DND-41 (cell line): Measurements from ENCODE around the gene NTSR2.

ENCODE experiments used
- ATAC-seq: fragments of 200-7000 bp; cut with Tn5 transposase; 3 replicates; pipeline ENCODE4 v1.9.1; 2021; ENCODE audit warnings: low read depth; ENCODE audit not compliant: insufficient read depth
- DNase-seq: peaks from one replicate; pipeline ENCODE4 v3.0.0-alpha.2; 2020
- H2AFZ ChIP-seq: 2 replicates; pipeline ENCODE4 v1.6.0; 2012; ENCODE audit warnings: low read depth, low read length
- H3K27ac ChIP-seq: 2 replicates; pipeline ENCODE4 v1.5.1; 2012; ENCODE audit warnings: low read length, inconsistent platforms
- H3K27me3 ChIP-seq: fragments of 200-600 bp; sonication (generic); 2 replicates; pipeline ENCODE4 v1.6.0; 2012; ENCODE audit warnings: low read length, mild to moderate bottlenecking, inconsistent platforms; ENCODE audit not compliant: insufficient read depth, poor library complexity
- H3K36me3 ChIP-seq: 2 replicates; pipeline ENCODE4 v1.5.1; 2012; ENCODE audit warnings: low read length, inconsistent platforms; ENCODE audit not compliant: insufficient read depth
- H3K4me1 ChIP-seq: 2 replicates; pipeline ENCODE4 v1.5.1; 2012; ENCODE audit warnings: mild to moderate bottlenecking, low read length; ENCODE audit not compliant: insufficient read depth
- H3K4me2 ChIP-seq: 2 replicates; pipeline ENCODE4 v1.6.0; 2012; ENCODE audit warnings: mild to moderate bottlenecking, moderate library complexity, low read length, inconsistent platforms; ENCODE audit not compliant: insufficient read depth
- H3K4me3 ChIP-seq, 2 experiments: fragments of 200-600 bp in 1 of 2; shearing (Covaris generic) in 1 of 2; 2 replicates each; pipeline ENCODE4 v1.5.1; 2012 to 2016; ENCODE audit warnings: inconsistent platforms in 2 of 2, low read length in 2 of 2, mild to moderate bottlenecking in 2 of 2, low read depth in 1 of 2, moderate library complexity in 1 of 2
- H3K79me2 ChIP-seq: 2 replicates; pipeline ENCODE4 v1.6.0; 2012; ENCODE audit warnings: low read length, inconsistent platforms; ENCODE audit not compliant: insufficient read depth
- H3K9ac ChIP-seq: 2 replicates; pipeline ENCODE4 v1.6.0; 2012; ENCODE audit warnings: low read depth, mild to moderate bottlenecking, inconsistent platforms, low read length, moderate library complexity
- H3K9me3 ChIP-seq: 2 replicates; pipeline ENCODE4 v1.5.1; 2012; ENCODE audit warnings: low read length, moderate library complexity, mild to moderate bottlenecking, inconsistent platforms; ENCODE audit not compliant: insufficient read depth, severe bottlenecking
- H4K20me1 ChIP-seq: 2 replicates; pipeline ENCODE4 v1.6.0; 2012; ENCODE audit warnings: low read length; ENCODE audit not compliant: insufficient read depth
- EZH2 ChIP-seq: IDR thresholded peaks from 3 replicates; pipeline ENCODE4 v1.6.1; 2012; ENCODE audit warnings: borderline replicate concordance, low read depth, mild to moderate bottlenecking, moderate library complexity, low read length, inconsistent platforms; ENCODE audit not compliant: severe bottlenecking
- TF ChIP-seq, protein P1 (sequence below): IDR thresholded peaks from 2 replicates; pipeline ENCODE4 v1.5.1; 2012; ENCODE audit warnings: borderline replicate concordance, low read length, moderate library complexity, mild to moderate bottlenecking; ENCODE audit not compliant: poor library complexity, severe bottlenecking; ENCODE audit errors: extremely low read depth

NTSR2 gene

GRCh38 chr2:11667194-11667593 is 2.8 kb downstream of the NTSR2 start:
- ATAC-seq, result no peak
- Histone ChIP-seq H3K27me3 (no peaks in the 10 kb centered on the region), H3K27ac (no peak overlapping the region)

DNA sequence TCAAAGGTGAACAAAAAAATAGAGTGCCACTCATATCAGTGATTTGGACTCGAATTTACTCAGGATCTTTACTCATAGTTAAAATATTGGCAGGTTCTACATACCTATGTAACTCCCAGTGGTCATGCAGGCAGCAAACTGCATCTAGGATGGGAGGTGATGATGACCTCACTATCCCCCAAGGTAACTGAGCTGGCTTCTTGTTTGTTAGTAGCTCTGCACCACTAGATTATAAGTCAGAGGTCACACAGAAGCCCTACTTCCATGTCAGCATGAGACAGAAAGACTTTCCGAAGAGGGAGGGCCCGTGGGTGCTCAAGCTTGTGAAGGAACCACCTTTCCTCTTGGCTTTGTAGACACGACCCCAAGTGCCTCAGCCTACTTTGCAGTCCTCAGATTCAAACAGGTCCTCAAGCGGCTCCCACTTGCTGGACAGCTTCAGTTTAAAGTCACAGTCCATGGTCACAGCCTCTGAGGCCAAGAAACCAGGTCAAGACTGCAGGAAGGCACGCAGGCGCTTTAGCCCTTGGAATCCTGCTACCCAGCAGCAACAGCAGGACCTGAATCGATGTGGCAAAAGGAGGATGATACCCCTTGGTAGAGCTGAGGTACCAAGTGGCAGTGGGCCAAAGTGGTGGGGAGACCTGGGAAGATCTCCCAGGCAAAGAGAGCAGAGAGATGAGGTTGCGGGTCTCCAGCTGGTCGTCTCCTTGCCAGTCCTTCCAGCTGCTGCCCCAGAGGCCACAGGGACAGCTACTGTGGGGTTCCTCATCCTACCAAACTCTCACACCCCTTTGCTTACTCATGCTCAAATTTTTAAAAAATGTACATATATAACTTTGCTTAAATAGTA is 4.3 kb downstream of the NTSR2 start:
- Histone ChIP-seq H3K4me1 (no peaks in the 10 kb centered on the region), H3K9me3 (peaks cover 6% of the 10 kb centered on the region), H3K27me3 (no peaks in the 10 kb centered on the region), H3K79me2 (no peaks in the 10 kb centered on the region), H3K4me3 (no peak overlapping the region), H3K4me2 (no peak overlapping the region), H3K36me3 (no peaks in the 10 kb centered on the region), H2AFZ (no peak overlapping the region), H3K27ac (no peak overlapping the region), H3K9ac (no peak overlapping the region), H4K20me1 (no peaks in the 10 kb centered on the region)
- ATAC-seq (no peak), DNase-seq (no peak)
- TF ChIP-seq, protein P1, sequence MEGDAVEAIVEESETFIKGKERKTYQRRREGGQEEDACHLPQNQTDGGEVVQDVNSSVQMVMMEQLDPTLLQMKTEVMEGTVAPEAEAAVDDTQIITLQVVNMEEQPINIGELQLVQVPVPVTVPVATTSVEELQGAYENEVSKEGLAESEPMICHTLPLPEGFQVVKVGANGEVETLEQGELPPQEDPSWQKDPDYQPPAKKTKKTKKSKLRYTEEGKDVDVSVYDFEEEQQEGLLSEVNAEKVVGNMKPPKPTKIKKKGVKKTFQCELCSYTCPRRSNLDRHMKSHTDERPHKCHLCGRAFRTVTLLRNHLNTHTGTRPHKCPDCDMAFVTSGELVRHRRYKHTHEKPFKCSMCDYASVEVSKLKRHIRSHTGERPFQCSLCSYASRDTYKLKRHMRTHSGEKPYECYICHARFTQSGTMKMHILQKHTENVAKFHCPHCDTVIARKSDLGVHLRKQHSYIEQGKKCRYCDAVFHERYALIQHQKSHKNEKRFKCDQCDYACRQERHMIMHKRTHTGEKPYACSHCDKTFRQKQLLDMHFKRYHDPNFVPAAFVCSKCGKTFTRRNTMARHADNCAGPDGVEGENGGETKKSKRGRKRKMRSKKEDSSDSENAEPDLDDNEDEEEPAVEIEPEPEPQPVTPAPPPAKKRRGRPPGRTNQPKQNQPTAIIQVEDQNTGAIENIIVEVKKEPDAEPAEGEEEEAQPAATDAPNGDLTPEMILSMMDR, result no peak
- TF ChIP-seq EZH2, result no peak

More at GRCh38 chr2:11667194-11667593, 2.8 kb downstream of the NTSR2 start:
- Histone ChIP-seq H3K36me3 (no peaks in the 10 kb centered on the region), H3K4me2 (no peak overlapping the region), H4K20me1 (no peaks in the 10 kb centered on the region), H3K4me1 (no peaks in the 10 kb centered on the region), H3K4me3 (no peak overlapping the region), H3K9ac (no peak overlapping the region), H3K79me2 (no peaks in the 10 kb centered on the region), H2AFZ (no peak overlapping the region), H3K9me3 (peaks cover 6% of the 10 kb centered on the region)
- no peak for TF ChIP-seq EZH2
- TF ChIP-seq, protein P1, result no peak
- no peak for DNase-seq

- H3K4me1 ChIP-seq, result no peaks in the 10 kb centered on the region
- ATAC-seq, result no peak
- no peak overlapping the region for H3K4me3 ChIP-seq
- H3K36me3 ChIP-seq, result no peaks in the 10 kb centered on the region
- no peak for DNase-seq
- H3K79me2 ChIP-seq, result no peaks in the 10 kb centered on the region
- H4K20me1 ChIP-seq, result no peaks in the 10 kb centered on the region
- H2AFZ ChIP-seq, result no peak overlapping the region
- H3K27me3 ChIP-seq, result no peaks in the 10 kb centered on the region
- peaks cover 6% of the 10 kb centered on the region for H3K9me3 ChIP-seq
- no peak overlapping the region for H3K27ac ChIP-seq
- TF ChIP-seq, protein P1, result no peak
- TF ChIP-seq EZH2, result no peak
- no peak overlapping the region for H3K4me2 ChIP-seq
- H3K9ac ChIP-seq, result no peak overlapping the region
These were observed 5.0 kb downstream of the NTSR2 start for GRCh38 chr2:11665028-11665427.
